ENCODE results near the gene CDK9.
"Not testable (repeated sequence)": the region's sequence is repeated elsewhere in the genome, so short reads cannot be mapped to it uniquely, and the experiment has no call there.

- not testable (repeated sequence) for TF ChIP-seq CTCF (conservative IDR thresholded peaks at IDR 0.05; ENCODE audit: low read length); EZH2phosphoT487 (IDR thresholded peaks at IDR 0.05; ENCODE audit: borderline replicate concordance, low read depth, low read length)
These were observed 29.1 kb upstream of the CDK9 start for GRCh38 chr9:127756776-127757175.
